Activated naive CD4-positive, alpha-beta T cell treated with anti-CD3 and anti-CD28 coated beads, Interleukin-2, amount 50 U/mL, for 72 hours (primary cell): Measurements from ENCODE around the gene RAPGEF4. TPM values are rescaled to one million over a fixed set of nuclear protein-coding genes. Genes with fewer than 3 reads are reported as not detected.
"Not testable (repeated sequence)": the region's sequence is repeated elsewhere in the genome, so short reads cannot be mapped to it uniquely, and the experiment has no call there.

Experiments
- ATAC-seq, 2 donors: fragments of 150-1000 bp; cut with Tn5 transposase; 2 replicates each; pipeline ENCODE4 v1.10.0; 2021; ENCODE audit warnings: mild to moderate bottlenecking in 2 of 2, moderate library complexity in 2 of 2
- DNase-seq, 2 donors: peaks; one replicate each; pipeline ENCODE4 v3.0.0; 2021 to 2022; ENCODE audit warnings: low spot score in 2 of 2
- H3K27ac Mint-ChIP-seq, 2 donors: one replicate each; pipeline ENCODE4 v1.8.0; 2022; ENCODE audit warnings: mild to moderate bottlenecking in 2 of 2, mixed read lengths in 2 of 2
- H3K36me3 Mint-ChIP-seq, 2 donors: one replicate each; pipeline ENCODE4 v1.8.0; 2022; ENCODE audit warnings: mixed read lengths in 2 of 2
- H3K9me3 Mint-ChIP-seq, 2 donors: one replicate each; pipeline ENCODE4 v1.8.0; 2022; ENCODE audit warnings: mixed read lengths in 2 of 2
- total RNA-seq, 2 donors: library from RNA; stranded (reverse); gene quantifications; one replicate each; pipeline ENCODE4 v1.2.3, GENCODE V29; 2022

The RAPGEF4 gene
- total RNA-seq, 2 donors from 2014 or later: 1.0 to 1.3 TPM

GRCh38 chr2:173021939-173022371, 286.3 kb downstream of the RAPGEF4 start:
- H3K9me3 Mint-ChIP-seq: no peaks in the 10 kb centered on the region
- H3K27ac Mint-ChIP-seq: no peak overlapping the region
- ATAC-seq (no peak), DNase-seq (no peak)
- no peaks in the 10 kb centered on the region for H3K36me3 Mint-ChIP-seq

- no peak for ATAC-seq
- DNase-seq: no peak
- H3K9me3 Mint-ChIP-seq: no peaks in the 10 kb centered on the region
- H3K27ac Mint-ChIP-seq: no peak overlapping the region
- H3K36me3 Mint-ChIP-seq: no peaks in the 10 kb centered on the region
These were observed 288.1 kb downstream of the RAPGEF4 start for GRCh38 chr2:173023718-173024117.

- Mint-ChIP-seq H3K27ac (no peak overlapping the region), H3K36me3 (no peaks in the 10 kb centered on the region), H3K9me3 (no peaks in the 10 kb centered on the region)
- no peak for ATAC-seq
- DNase-seq: no peak
These were observed 290.8 kb downstream of the RAPGEF4 start for GRCh38 chr2:173026479-173026878.

- H3K27ac Mint-ChIP-seq: no peak overlapping the region
- ATAC-seq (peak; percentile 56 to 72), DNase-seq (peak in 1 of 2 donors; percentile 80)
- no peaks in the 10 kb centered on the region for H3K9me3 Mint-ChIP-seq
- no peaks in the 10 kb centered on the region for H3K36me3 Mint-ChIP-seq
These were observed 291.8 kb downstream of the RAPGEF4 start for GRCh38 chr2:173027181-173028128.

GRCh38 chr2:173028141-173028540, 292.5 kb downstream of the RAPGEF4 start:
- no peak overlapping the region for H3K27ac Mint-ChIP-seq
- no peaks in the 10 kb centered on the region for H3K36me3 Mint-ChIP-seq
- H3K9me3 Mint-ChIP-seq: no peaks in the 10 kb centered on the region
- DNase-seq: no peak
- no peak for ATAC-seq

GRCh38 chr2:173028671-173029070, 293.0 kb downstream of the RAPGEF4 start:
- Mint-ChIP-seq H3K36me3 (no peaks in the 10 kb centered on the region), H3K27ac (no peak overlapping the region), H3K9me3 (no peaks in the 10 kb centered on the region)
- ATAC-seq (no peak), DNase-seq (no peak)

GRCh38 chr2:173030561-173031490, 295.2 kb downstream of the RAPGEF4 start:
- H3K9me3 Mint-ChIP-seq: no peaks in the 10 kb centered on the region
- DNase-seq: no peak
- no peaks in the 10 kb centered on the region for H3K36me3 Mint-ChIP-seq

GRCh38 chr2:173032032-173032431, 296.4 kb downstream of the RAPGEF4 start:
- H3K36me3 Mint-ChIP-seq: no peaks in the 10 kb centered on the region
- ATAC-seq (no peak), DNase-seq (no peak)
- H3K27ac Mint-ChIP-seq: no peak overlapping the region
- H3K9me3 Mint-ChIP-seq: no peaks in the 10 kb centered on the region

More at GRCh38 chr2:173030561-173031490, 295.2 kb downstream of the RAPGEF4 start:
- no peak overlapping the region for H3K27ac Mint-ChIP-seq
- no peak for ATAC-seq

- H3K27ac Mint-ChIP-seq: no peak overlapping the region
- ATAC-seq: no peak
- no peaks in the 10 kb centered on the region for H3K9me3 Mint-ChIP-seq
These were observed 297.4 kb downstream of the RAPGEF4 start for GRCh38 chr2:173033084-173033483.

GRCh38 chr2:173034143-173034542, 298.5 kb downstream of the RAPGEF4 start:
- no peak overlapping the region for H3K27ac Mint-ChIP-seq
- no peaks in the 10 kb centered on the region for H3K9me3 Mint-ChIP-seq
- DNase-seq: no peak
- no peak for ATAC-seq
- H3K36me3 Mint-ChIP-seq: no peaks in the 10 kb centered on the region

More at GRCh38 chr2:173033084-173033483, 297.4 kb downstream of the RAPGEF4 start:
- no peaks in the 10 kb centered on the region for H3K36me3 Mint-ChIP-seq
- DNase-seq: no peak

- ATAC-seq (no peak), DNase-seq (no peak)
- H3K36me3 Mint-ChIP-seq: no peaks in the 10 kb centered on the region
- H3K9me3 Mint-ChIP-seq: no peaks in the 10 kb centered on the region
- H3K27ac Mint-ChIP-seq: no peak overlapping the region
These were observed 301.8 kb downstream of the RAPGEF4 start for GRCh38 chr2:173037245-173038120.

GRCh38 chr2:173038257-173038656, 302.6 kb downstream of the RAPGEF4 start:
- DNase-seq, ATAC-seq, H3K27ac Mint-ChIP-seq, H3K9me3 Mint-ChIP-seq, H3K36me3 Mint-ChIP-seq: not testable (repeated sequence)

- ATAC-seq: no peak
- Mint-ChIP-seq H3K27ac (no peak overlapping the region), H3K36me3 (no peaks in the 10 kb centered on the region), H3K9me3 (no peaks in the 10 kb centered on the region)
- DNase-seq: no peak
These were observed 305.1 kb downstream of the RAPGEF4 start for GRCh38 chr2:173040729-173041128.

GRCh38 chr2:173043476-173043875, 307.8 kb downstream of the RAPGEF4 start:
- no peaks in the 10 kb centered on the region for H3K9me3 Mint-ChIP-seq
- ATAC-seq (no peak), DNase-seq (no peak)
- no peak overlapping the region for H3K27ac Mint-ChIP-seq
- H3K36me3 Mint-ChIP-seq: no peaks in the 10 kb centered on the region

- ATAC-seq (no peak), DNase-seq (no peak)
- H3K27ac Mint-ChIP-seq: no peak overlapping the region
- no peaks in the 10 kb centered on the region for H3K36me3 Mint-ChIP-seq
- H3K9me3 Mint-ChIP-seq: no peaks in the 10 kb centered on the region
These were observed 308.4 kb downstream of the RAPGEF4 start for GRCh38 chr2:173043897-173044519.

- no peaks in the 10 kb centered on the region for H3K9me3 Mint-ChIP-seq
- DNase-seq (no peak), ATAC-seq (no peak)
These were observed 309.0 kb downstream of the RAPGEF4 start for GRCh38 chr2:173044686-173045085.

More at GRCh38 chr2:173044686-173045085, 309.0 kb downstream of the RAPGEF4 start:
- Mint-ChIP-seq H3K27ac (no peak overlapping the region), H3K36me3 (no peaks in the 10 kb centered on the region)
